Astrocyte (in vitro differentiated cells and primary cell): ENCODE data around the gene ZNHIT3.
"Not testable (repeated sequence)": the region's sequence is repeated elsewhere in the genome, so short reads cannot be mapped to it uniquely, and the experiment has no call there.

Source experiments
- CTCF ChIP-seq: IDR thresholded peaks from 2 replicates; pipeline ENCODE4 v1.5.1; 2011; ENCODE audit warnings: low read depth, mild to moderate bottlenecking, inconsistent platforms, low read length, moderate library complexity; ENCODE audit not compliant: insufficient read depth
- EZH2 ChIP-seq: IDR thresholded peaks from 2 replicates; pipeline ENCODE4 v1.6.1; 2012; ENCODE audit warnings: mild to moderate bottlenecking, low read length, inconsistent platforms; ENCODE audit not compliant: insufficient read depth

DNA sequence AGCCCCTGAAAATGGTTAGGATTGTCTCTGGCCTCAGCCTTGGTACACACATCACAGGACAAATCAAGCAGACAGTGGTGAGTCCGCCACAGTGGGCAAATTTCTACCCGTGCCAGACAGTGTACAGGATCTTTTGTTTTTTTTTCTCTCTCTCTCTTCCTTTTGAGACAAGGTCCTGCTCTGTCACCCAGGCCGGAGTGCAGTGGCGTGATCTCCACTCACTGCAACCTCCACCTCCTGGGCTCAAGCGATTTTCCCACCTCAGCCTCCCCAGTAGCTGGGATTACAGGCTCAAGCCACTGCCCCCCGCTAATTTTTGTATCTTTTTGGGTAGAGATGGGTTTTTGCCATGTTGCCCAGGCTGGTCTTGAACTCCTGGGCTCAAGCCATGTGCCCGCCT lies 2.5 kb upstream of the ZNHIT3 start:
- TF ChIP-seq EZH2, CTCF: not testable (repeated sequence)
